MCF 10A (cell line): ENCODE results near the gene CACNA1D. TPM values are rescaled to one million over a fixed set of nuclear protein-coding genes. Genes with fewer than 3 reads are reported as not detected.

Experiments
- BruUV-seq: library from RNA; stranded (reverse); fragments of 400-500 nt; replicated peaks from 2 replicates; lab custom pipeline; 2021; lab: Mats Ljungman, UMichigan
- CTCF ChIA-PET: fragments of 300-600 bp; sonication (Branson Sonifier 250); formaldehyde crosslinking; extraction: SDS; loops from one replicate; lab custom pipeline; 2021; ENCODE audit warnings: antibody characterized with exemption, inconsistent platforms; lab: Yijun Ruan, JAX
- POLR2A ChIA-PET: fragments of 300-600, 350-650 bp; sonication (Branson Sonifier 250); formaldehyde crosslinking; extraction: SDS; loops from one replicate; lab custom pipeline; 2020; ENCODE audit warnings: antibody characterized with exemption, inconsistent platforms; lab: Yijun Ruan, JAX
- DNase-seq: peaks from one replicate; pipeline ENCODE4 v3.0.0-alpha.2; 2018; ENCODE audit not compliant: unreplicated experiment
- H3K27ac Mint-ChIP-seq: one replicate; pipeline ENCODE4 v1.8.0; 2022; ENCODE audit warnings: mild to moderate bottlenecking, low read depth, mixed read lengths; ENCODE audit not compliant: unreplicated experiment
- H3K27me3 Mint-ChIP-seq: one replicate; pipeline ENCODE4 v1.8.0; 2022; ENCODE audit warnings: mixed read lengths; ENCODE audit not compliant: insufficient read depth, unreplicated experiment
- H3K36me3 Mint-ChIP-seq: one replicate; pipeline ENCODE4 v1.8.0; 2022; ENCODE audit warnings: mild to moderate bottlenecking, moderate library complexity, mixed read lengths; ENCODE audit not compliant: insufficient read depth, unreplicated experiment
- H3K4me1 Mint-ChIP-seq: one replicate; pipeline ENCODE4 v1.8.0; 2022; ENCODE audit warnings: mixed read lengths; ENCODE audit not compliant: insufficient read depth, unreplicated experiment
- H3K4me3 Mint-ChIP-seq: one replicate; pipeline ENCODE4 v1.8.0; 2022; ENCODE audit warnings: mild to moderate bottlenecking, moderate library complexity, mixed read lengths; ENCODE audit not compliant: unreplicated experiment
- H3K9me3 Mint-ChIP-seq: one replicate; pipeline ENCODE4 v1.8.0; 2022; ENCODE audit warnings: mixed read lengths; ENCODE audit not compliant: unreplicated experiment
- CTCF ChIP-seq: fragments of 200-600 bp; IDR thresholded peaks from one replicate; pipeline ENCODE4 v1.8.0; 2022; ENCODE audit warnings: antibody characterized with exemption, mild to moderate bottlenecking; ENCODE audit not compliant: unreplicated experiment
- intact Hi-C: fragments of 100-400 bp; cut with micrococcal nuclease; formaldehyde crosslinking; loops from 2 replicates; pipeline ENCODE4 v1.14.1; 2022
- total RNA-seq: library from RNA; stranded (reverse); gene quantifications from 2 replicates; pipeline ENCODE4 v1.2.3, GENCODE V29; 2022

The CACNA1D gene
- total RNA-seq, 1 experiment from 2014 or later = 0.26 TPM

- Mint-ChIP-seq H3K27me3 (no peaks in the 10 kb centered on the region), H3K4me1 (no peaks in the 10 kb centered on the region), H3K36me3 (no peaks in the 10 kb centered on the region), H3K27ac (no peak overlapping the region), H3K4me3 (no peak overlapping the region), H3K9me3 (no peaks in the 10 kb centered on the region)
- ChIA-PET POLR2A (no interaction called here), CTCF (interaction anchor here (0.7 kb wide), 1 partner anchor 88 kb away, joined by 3 read pairs; no protein-coding TSS in a partner anchor)
- TF ChIP-seq CTCF = no peak
- no TSS peak for BruUV-seq
- DNase-seq = no peak
- intact Hi-C loops = no loop called here
Measured at GRCh38 chr3:53599771-53600170, 105.4 kb downstream of the CACNA1D start.

GRCh38 chr3:53602866-53603265 is 108.5 kb downstream of the CACNA1D start:
- Mint-ChIP-seq H3K4me1 (no peaks in the 10 kb centered on the region), H3K27ac (no peak overlapping the region), H3K27me3 (no peaks in the 10 kb centered on the region), H3K36me3 (no peaks in the 10 kb centered on the region), H3K4me3 (no peak overlapping the region), H3K9me3 (no peaks in the 10 kb centered on the region)
- no TSS peak for BruUV-seq
- CTCF ChIA-PET = interaction anchor here (0.7 kb wide), 1 partner anchor 211 kb away, joined by 4 read pairs; no protein-coding TSS in a partner anchor
- POLR2A ChIA-PET = no interaction called here
- DNase-seq = no peak
- intact Hi-C loops = no loop called here
- TF ChIP-seq CTCF = no peak

- no peak overlapping the region for H3K27ac Mint-ChIP-seq
- CTCF ChIA-PET = no interaction called here
- no peaks in the 10 kb centered on the region for H3K27me3 Mint-ChIP-seq
- BruUV-seq = no TSS peak
- TF ChIP-seq CTCF = no peak
- no peak for DNase-seq
- no peaks in the 10 kb centered on the region for H3K4me1 Mint-ChIP-seq
- H3K36me3 Mint-ChIP-seq = no peaks in the 10 kb centered on the region
- intact Hi-C loops = no loop called here
- H3K9me3 Mint-ChIP-seq = no peaks in the 10 kb centered on the region
- H3K4me3 Mint-ChIP-seq = no peak overlapping the region
- POLR2A ChIA-PET = no interaction called here
Measured at GRCh38 chr3:53604232-53604631, 109.8 kb downstream of the CACNA1D start.

- Mint-ChIP-seq H3K4me3 (no peak overlapping the region), H3K36me3 (no peaks in the 10 kb centered on the region), H3K27me3 (no peaks in the 10 kb centered on the region), H3K27ac (no peak overlapping the region), H3K4me1 (no peaks in the 10 kb centered on the region), H3K9me3 (no peaks in the 10 kb centered on the region)
- TF ChIP-seq CTCF = no peak
- POLR2A ChIA-PET = no interaction called here
- no peak for DNase-seq
- no TSS peak for BruUV-seq
- intact Hi-C loops = no loop called here
- CTCF ChIA-PET = no interaction called here
Measured at GRCh38 chr3:53606793-53607192, 112.4 kb downstream of the CACNA1D start.
